Tongue (tissue), 3 donors: ENCODE data around the gene SYDE2. TPM values are rescaled to one million over a fixed set of nuclear protein-coding genes. Genes with fewer than 3 reads are reported as not detected.

ENCODE experiments used
- DNase-seq: peaks from one replicate; pipeline ENCODE4 v3.0.0-alpha.2; 2015
- small RNA-seq: library from RNA; depleted of rRNA; stranded (forward); fragments of <200 nt; gene quantifications from one replicate; pipeline ENCODE3, GENCODE V24; 2014; ENCODE audit warnings: low replicate concordance
- total RNA-seq: library from RNA; depleted of rRNA; stranded (reverse); fragments of >200 nt; gene quantifications from one replicate; pipeline ENCODE4 v1.2.3, GENCODE V29; 2014

The SYDE2 gene
- total RNA-seq, 1 donor from 2014 or later = 18.4 TPM

DNA sequence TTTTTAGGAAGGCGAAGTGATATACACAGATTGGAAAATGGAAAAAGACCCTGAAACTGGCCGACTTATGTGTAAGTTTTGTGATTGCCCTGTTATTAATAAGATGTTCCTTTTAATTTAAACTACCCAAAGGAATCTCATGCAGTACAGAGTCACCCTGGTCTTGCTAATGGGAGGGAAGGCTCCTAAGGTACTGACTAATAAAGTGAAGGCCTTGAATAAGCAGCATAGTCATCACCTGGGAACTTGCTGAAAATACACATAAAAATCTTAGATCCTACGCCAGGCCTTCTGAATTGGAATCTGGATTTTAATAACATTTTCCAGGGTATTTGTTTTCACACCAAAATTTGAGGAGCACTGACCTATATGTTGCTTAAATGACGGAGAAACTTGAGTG, 79.1 kb downstream of the SYDE2 start:
- DNase-seq = no peak

DNA sequence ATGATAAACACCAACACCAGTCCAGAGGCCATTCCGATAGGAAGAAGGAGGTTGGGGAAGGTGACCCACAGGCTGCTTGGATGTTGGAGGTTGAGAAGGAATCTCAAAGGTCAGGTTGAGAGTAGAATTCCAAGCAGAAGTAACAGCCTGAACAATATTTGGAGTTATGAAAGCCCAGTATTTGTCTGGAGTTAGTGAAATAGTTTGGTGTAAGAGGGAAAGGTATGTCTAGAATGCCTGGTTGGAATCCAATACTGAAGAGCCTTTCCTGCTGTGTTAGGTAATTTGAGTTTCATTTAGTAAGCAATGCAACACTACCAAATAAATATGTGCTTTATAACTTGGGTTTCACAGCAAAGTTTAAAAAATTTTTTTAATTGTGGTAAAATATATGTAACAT, 82.1 kb downstream of the SYDE2 start:
- no peak for DNase-seq

- DNase-seq = no peak
Measured at GRCh38 chr1:85116856-85117255, 84.0 kb downstream of the SYDE2 start.

- no peak for DNase-seq
Measured at GRCh38 chr1:85115933-85116332, 84.9 kb downstream of the SYDE2 start.

- no peak for DNase-seq
Measured at GRCh38 chr1:85111695-85112094, 89.1 kb downstream of the SYDE2 start.

GRCh38 chr1:85109475-85109874, 91.3 kb downstream of the SYDE2 start:
- peak; percentile 80 for DNase-seq

Small RNA genes lying within 50 kb of the gene (small RNA-seq; reads per million reads assigned to genes)
- not detected for gene MIR4423

Other genes with a start within 250 kb of the SYDE2 start
- gene MCOLN2, start 203.9 kb downstream of the SYDE2 start, total RNA-seq = not detected
- 0.62 TPM for gene MCOLN3, start 152.5 kb downstream of the SYDE2 start, total RNA-seq
- gene C1orf52, start 58.6 kb upstream of the SYDE2 start, total RNA-seq = 16.7 TPM
- gene BCL10, start 75.6 kb upstream of the SYDE2 start, total RNA-seq = 15.9 TPM